HG03045 (cell line): Measurements from ENCODE around the gene SUN1.
"Not testable (repeated sequence)": the region's sequence is repeated elsewhere in the genome, so short reads cannot be mapped to it uniquely, and the experiment has no call there.

Source experiments
- ATAC-seq: cut with Tn5 transposase; IDR thresholded peaks from one replicate; pipeline ENCODE4 v1.9.1; 2021; ENCODE audit warnings: mild to moderate bottlenecking, moderate library complexity; ENCODE audit not compliant: unreplicated experiment

SUN1 gene

GRCh38 chr7:901041-901387 is 68.7 kb downstream of the SUN1 start:
- no peak for ATAC-seq

DNA sequence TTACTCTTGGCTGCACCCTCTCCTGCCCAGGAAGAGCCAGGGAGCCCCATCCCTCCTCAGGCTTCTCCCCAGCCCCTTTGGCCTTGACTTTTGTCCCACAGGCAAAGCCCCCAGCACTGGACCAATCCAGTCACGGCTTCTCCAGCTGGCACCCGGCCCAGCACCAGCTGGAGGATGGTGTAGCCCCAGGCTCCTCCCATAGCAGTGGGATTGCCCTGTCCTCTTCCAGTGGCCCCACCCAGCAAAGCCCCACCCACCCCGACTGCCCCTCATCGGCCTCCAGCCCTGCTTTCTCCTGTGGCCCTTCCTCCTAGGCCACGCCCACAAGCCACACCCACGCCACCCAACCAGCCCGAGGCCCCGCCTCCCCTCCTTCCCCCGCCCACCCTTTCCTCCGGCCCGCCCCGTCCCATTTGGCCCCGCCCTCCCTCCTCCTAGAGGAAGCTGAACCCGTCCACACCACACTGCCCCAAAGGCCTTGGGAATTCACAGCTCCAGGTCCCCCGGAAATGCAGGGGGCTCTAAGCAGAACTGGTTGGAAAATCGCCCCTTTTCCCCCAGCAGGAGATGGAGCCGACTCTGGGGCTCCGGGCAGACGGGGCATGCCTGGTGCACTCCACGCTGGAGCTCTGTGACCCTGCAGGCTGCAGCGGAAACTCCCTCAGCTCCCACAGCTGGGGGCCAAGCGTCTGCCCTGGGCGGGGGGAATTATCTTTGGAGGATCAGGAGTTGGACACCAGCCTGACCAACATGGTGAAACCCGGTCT is 69.3 kb downstream of the SUN1 start:
- ATAC-seq, result no peak

DNA sequence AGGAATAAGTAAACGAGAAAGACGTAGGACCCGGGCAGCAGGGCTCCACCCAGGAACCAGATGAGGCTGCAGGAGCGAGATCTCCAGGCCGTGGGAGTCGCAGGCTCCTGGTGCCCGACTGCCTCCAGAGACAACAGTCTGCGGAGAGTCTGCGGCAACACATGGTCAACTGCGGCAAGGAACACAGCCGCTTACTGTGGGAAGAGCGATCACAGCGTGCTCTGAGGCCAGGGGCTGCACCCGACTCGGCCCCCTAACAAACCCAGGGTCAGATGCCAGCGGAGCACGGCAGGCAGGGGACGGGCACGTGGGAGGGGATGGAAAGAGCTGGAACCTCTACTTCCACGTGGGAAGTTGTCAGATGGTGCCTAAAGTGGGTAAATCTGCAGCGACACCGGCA is 70.7 kb downstream of the SUN1 start:
- ATAC-seq, result no peak

DNA sequence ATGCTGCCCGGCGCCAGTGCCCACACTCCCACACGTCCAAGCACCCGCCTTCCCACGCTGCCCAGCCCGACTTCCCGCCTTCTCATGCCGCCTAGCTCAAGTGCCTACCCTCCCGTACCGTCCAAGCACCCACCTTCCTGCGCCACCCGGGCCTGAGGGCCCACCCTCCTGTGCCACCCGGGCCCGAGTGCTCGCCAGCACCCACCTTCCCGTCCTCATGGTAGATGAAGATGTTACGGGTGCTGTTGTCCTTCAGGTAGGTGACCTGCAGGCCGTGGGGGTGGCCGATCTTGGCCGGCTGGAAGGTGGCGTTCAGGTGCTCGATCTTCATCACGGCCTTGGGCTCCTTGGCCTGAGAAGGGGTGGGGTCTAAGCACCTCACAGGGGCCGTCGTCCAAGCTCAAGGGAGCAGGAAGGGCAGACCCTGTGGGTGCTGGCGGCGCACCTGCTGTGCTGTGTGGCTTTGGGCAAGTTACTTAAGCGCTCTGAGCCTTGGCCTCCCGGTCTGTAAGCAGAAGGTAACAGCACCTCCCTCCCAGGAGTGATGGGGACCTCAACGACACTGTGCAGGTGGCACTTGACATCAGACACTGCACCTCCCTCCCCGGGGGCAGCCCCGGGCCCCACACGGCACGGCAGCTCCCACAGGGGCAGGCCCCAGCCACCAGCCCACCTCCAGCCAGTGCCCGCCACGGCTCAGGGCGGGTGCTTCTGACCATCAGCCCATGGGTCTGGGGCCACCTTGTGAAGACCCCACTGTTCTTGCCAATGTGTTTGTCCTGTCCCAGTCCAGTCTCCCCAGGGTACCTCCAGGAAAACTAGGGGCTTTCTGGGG is 71.9 kb downstream of the SUN1 start:
- no peak for ATAC-seq

DNA sequence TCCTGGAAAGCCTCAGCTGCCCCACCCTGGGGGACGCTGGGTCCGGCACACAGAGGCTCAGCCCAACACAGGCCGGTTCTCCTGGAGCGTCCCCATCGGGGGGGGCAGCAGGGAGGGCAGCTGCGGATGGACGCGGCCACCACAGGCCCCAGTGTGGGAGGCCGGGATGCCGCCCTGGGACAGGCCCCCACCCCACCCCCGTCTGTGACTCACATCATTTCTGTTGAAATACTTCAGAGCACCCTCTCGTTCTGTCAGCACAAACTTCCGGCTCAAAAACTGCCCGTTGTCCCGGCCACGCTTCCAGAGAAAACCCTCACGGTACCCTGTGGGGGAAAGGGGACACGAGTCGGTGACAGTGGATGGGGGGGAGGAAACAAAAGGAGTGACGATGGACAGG is 72.6 kb downstream of the SUN1 start:
- ATAC-seq, result no peak

GRCh38 chr7:906776-907157 is 74.5 kb downstream of the SUN1 start:
- ATAC-seq, result no peak

DNA sequence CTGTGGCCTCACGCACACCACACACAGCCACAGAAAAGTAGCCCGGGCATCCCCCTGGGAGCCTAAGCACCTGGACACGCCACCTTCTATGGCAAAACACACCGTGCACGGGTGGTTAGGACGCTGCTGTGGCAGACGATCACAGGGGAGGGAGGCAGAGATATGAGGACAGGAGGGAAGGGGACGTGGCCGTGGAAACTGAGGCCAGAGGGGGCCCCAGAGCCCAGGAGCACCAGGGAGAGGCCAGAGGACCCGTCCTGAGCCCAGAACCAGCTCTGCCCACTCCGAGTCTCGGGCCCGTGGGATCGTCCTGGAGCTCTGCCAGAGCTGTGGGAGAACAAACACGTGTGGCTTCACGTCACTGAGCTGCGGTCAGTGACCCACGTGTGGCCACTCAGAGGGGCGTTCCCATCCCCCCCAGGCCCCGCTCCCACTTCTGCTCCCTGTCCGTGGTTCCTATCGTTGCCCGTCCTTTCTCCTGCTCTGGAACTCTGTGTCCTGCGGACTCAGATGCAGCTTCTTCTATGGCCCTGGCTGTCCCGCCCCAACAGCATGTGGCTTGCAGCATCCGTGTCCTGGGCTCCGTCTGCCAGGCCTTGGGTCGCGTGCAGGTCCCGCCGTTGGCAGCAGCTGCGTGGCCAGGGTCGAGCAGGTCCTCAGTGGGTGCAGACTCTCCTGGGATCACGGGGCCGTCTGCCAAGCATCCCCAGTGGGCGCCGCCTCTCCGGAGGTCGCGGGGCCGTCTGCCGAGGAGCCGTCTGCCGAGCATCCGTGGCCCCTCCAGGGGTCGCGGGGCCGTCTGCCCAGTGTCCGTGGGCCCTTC is 75.1 kb downstream of the SUN1 start:
- ATAC-seq, result no peak

DNA sequence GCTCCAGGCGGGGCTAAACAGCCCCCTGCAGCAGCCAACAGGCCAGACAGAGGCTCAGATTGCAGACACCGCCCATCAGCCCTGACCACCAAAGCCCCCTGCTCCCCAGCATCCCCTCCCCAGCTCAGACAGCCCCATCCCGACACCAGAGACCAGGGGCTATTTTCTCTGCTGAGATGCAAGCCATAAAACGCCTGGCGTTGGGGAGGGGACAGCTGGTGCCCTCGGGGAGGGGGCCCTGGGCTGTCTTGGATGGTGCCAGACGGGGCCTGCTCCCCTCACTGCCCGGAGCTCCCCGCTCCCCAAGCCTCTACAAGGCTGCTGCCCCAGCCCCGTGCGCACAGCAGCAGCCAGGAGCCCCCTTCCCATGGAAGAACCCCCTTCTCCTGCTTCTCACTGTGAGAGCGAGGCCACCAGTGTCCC is 75.9 kb downstream of the SUN1 start:
- no peak for ATAC-seq

- not testable (repeated sequence) for ATAC-seq
Measured at GRCh38 chr7:908591-909357, 76.5 kb downstream of the SUN1 start.

DNA sequence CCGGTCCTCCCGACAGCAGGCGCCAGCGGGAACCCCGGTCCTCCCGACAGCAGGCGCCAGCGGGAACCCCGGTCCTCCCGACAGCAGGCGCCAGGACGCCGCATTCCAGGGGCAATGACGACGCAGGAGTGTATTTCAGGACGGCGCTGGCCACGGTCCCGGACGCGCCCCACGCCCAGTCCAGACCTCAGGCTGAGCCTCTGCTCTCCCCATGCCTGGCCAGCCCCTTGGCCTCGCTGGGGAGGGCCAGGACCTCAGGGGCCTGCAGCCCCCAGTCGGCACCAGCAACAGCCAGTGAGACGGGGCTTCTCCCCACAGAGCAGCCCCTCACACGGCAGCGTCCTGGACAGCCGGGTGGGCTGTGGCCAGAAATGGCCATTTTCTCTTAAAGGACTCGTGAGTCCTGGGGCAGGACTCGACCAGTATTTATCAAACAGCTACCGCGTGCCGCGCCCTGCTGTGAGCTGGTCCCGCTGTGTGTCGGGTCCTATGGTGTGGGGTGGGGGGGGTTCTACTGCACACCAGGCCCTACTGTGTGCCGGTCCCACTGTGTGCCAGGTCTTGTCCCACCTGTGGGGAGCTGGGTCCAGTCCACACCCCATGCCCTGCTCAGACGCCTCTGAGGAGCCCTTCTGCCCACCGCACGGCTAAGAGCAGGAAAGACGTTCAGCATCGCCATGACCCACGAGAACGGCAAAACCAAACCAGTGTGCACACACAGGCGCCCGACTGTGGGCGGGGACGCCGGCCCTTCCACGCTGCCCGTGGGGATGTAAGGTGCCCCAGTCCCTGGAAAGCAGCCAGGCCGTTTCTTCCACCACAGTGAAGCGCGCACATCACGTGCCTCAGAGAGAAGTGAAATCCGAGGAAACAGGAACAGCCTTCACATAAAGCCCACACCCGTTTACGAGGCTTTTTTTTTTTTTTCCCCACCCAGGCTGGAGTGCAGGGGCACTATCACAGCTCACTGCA is 77.4 kb downstream of the SUN1 start:
- no peak for ATAC-seq

GRCh38 chr7:910441-910861 is 78.2 kb downstream of the SUN1 start:
- no peak for ATAC-seq

DNA sequence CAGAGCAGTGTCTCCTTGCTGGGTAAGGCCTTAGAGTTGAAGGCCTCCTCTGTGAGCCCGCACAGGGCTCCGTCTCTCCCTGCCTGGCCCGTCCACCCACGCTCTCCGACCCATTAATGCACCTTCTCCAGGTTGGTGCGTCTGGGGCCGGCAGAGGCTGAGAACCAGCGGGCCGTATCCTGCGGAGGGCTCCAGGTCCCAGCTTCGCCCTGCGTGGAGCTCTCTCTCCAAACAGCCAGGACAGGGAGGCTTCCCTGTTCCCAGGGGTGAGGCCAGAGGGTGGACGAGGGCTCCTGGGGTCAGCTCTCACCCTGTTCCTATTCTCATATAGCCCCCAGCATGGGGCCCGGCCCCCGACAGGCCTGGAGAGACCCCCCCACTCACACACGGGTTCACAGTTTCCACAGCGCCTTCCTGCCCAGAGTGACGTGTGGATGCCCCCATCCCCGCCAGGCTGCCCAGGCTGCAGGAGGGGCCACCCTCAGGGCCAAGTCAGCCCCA is 78.7 kb downstream of the SUN1 start:
- no peak for ATAC-seq

GRCh38 chr7:911791-912480 is 79.7 kb downstream of the SUN1 start:
- ATAC-seq, result no peak

DNA sequence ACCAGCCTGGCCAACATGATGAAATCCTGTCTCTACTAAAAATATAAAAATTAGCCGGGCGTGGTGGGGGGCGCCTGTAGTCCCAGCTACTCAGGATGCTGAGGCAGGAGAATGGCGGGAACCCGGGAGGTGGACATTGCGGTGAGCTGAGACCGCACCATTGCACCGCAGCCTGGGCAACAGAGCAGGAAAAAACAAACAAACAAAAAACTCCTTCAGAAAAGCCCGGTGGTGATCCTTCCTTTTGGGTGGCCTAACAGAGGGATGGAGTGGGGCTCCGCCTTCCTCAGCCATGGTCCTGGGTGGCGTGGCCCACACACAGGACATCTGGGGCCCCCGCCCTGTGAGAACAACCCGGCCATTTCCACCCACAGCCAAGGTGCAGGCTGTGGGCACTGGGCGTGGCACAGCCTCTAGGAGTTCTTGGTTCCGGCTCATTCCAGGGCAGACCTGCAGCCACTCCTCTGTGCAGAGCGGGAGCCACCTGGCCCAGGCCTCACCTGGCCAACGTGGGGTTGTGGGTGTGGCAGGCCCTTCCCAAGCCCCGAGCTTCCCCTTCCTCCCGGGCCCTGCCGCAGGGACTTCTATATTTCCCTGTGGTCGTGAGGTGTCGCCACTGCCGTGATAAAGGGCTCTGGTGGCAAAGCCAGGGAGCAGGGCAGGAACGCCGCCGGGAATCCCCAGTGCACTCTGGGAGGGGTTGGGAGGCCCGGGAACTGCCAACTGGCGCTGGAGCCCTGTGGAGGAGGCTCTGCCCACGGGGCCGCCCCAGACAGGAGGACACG is 81.7 kb downstream of the SUN1 start:
- ATAC-seq, result no peak

DNA sequence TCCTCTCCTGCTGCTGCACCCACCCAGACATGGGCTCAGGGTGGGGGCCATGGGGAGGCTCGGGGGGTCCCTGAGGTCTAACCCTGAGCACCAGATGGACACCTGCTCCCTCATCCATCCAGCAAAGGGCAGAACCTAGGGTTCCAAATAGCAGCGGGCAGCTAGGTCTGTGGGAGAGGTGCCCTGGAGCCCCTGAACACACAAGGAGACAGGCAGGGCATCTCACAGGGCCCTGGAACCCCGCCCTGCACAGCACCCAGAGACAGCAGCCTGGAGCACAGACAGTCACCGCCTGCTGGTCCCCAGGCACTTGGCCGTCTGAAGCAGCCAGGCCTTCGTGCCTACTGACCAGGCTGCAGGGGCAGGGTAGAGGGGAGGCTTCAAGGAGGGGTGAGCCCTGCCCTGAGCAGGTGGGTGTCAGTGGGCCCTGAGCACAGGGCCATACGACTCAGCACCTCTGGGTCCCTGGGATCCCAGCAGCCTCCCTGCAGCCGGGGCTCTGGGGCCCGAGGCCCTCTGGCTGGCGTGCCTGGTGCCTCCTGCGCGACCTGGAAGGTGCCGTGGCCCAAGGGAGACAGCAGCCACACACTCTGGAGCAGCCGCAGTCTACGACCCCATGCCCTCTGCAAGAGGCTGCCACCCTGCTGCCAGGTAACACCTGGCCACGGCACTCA is 82.4 kb downstream of the SUN1 start:
- no peak for ATAC-seq

- no peak for ATAC-seq
Measured at GRCh38 chr7:915291-916218, 83.3 kb downstream of the SUN1 start.
